Endothelial cell of umbilical vein (primary cell): Measurements from ENCODE around the gene NUP214. TPM values are rescaled to one million over a fixed set of nuclear protein-coding genes. Genes with fewer than 3 reads are reported as not detected.

Experiments
- BruUV-seq: library from RNA; stranded (reverse); fragments of 400-500 nt; replicated peaks from 2 replicates; lab custom pipeline; 2021; lab: Mats Ljungman, UMichigan
- CTCF ChIA-PET: fragments of 300-600, 350-600 bp; sonication (Branson Sonifier 250); formaldehyde crosslinking; loops from one replicate; lab custom pipeline; 2021; ENCODE audit warnings: antibody characterized with exemption, inconsistent platforms; lab: Charles Lee
- POLR2A ChIA-PET: fragments of 300-600, 350-600 bp; sonication (Branson Sonifier 250); formaldehyde crosslinking; loops from one replicate; lab custom pipeline; 2021; ENCODE audit warnings: antibody characterized with exemption, inconsistent platforms; lab: Charles Lee
- DNase-seq: peaks from one replicate; pipeline ENCODE4 v3.0.0-alpha.2; 2011; ENCODE audit warnings: low read depth, low spot score
- FAIRE-seq: peaks from 2 replicates; lab custom pipeline; 2011; peaks lifted over from hg19 to GRCh38; lab: Jason Lieb, UNC
- H2AFZ ChIP-seq: 2 replicates; pipeline ENCODE4 v1.6.0; 2012; ENCODE audit warnings: low read depth, low read length, control low read depth, inconsistent platforms
- H3K27ac ChIP-seq: 2 replicates; pipeline ENCODE4 v1.5.1; 2011; ENCODE audit warnings: low read depth, mild to moderate bottlenecking, control low read depth, low read length, moderate library complexity; ENCODE audit not compliant: insufficient read depth
- H3K27me3 ChIP-seq, 2 experiments: 2 replicates each; pipeline versions ENCODE4 v1.6.0 to v1.6.1; 2011; ENCODE audit warnings: low read length in 2 of 2, mixed read lengths in 1 of 2; ENCODE audit not compliant: control insufficient read depth in 2 of 2, insufficient read depth in 2 of 2
- H3K36me3 ChIP-seq, 2 experiments: 2 replicates in 1 of 2; 3 replicates in 1 of 2; pipeline ENCODE4 v1.5.1; 2011; ENCODE audit warnings: low read length in 2 of 2, mild to moderate bottlenecking in 1 of 2, moderate library complexity in 1 of 2; ENCODE audit not compliant: control insufficient read depth in 2 of 2, insufficient read depth in 2 of 2; ENCODE audit errors: extremely low read depth in 1 of 2
- H3K4me1 ChIP-seq: 3 replicates; pipeline ENCODE4 v1.5.1; 2011; ENCODE audit warnings: mild to moderate bottlenecking, low read length; ENCODE audit not compliant: control insufficient read depth, insufficient read depth; ENCODE audit errors: extremely low read depth
- H3K4me2 ChIP-seq: 2 replicates; pipeline ENCODE4 v1.6.1; 2011; ENCODE audit warnings: low read length, control low read depth, mixed read lengths; ENCODE audit not compliant: insufficient read depth
- H3K4me3 ChIP-seq, 3 experiments: fragments of 200-600 bp in 1 of 3; sonication (generic), shearing (Covaris generic) in 1 of 3; replicated peaks in 1 of 3; 2 replicates each; pipeline ENCODE4 v1.5.1; 2011 to 2016; ENCODE audit warnings: control low read depth in 3 of 3, low read length in 3 of 3, mild to moderate bottlenecking in 2 of 3, inconsistent platforms in 1 of 3, low read depth in 1 of 3, moderate library complexity in 1 of 3; ENCODE audit not compliant: insufficient read depth in 1 of 3
- H3K79me2 ChIP-seq: 2 replicates; pipeline ENCODE4 v1.6.0; 2012; ENCODE audit warnings: low read length, inconsistent platforms; ENCODE audit not compliant: control insufficient read depth, insufficient read depth
- H3K9ac ChIP-seq: replicated peaks from 2 replicates; pipeline ENCODE3; 2011; ENCODE audit warnings: low read length, control low read depth; ENCODE audit not compliant: insufficient read depth; ENCODE audit errors: extremely low read depth
- H3K9me1 ChIP-seq: replicated peaks from 3 replicates; pipeline ENCODE4 v1.6.0; 2011; ENCODE audit warnings: mild to moderate bottlenecking, low read length; ENCODE audit not compliant: control insufficient read depth, insufficient read depth; ENCODE audit errors: extremely low read depth
- H3K9me3 ChIP-seq: replicated peaks from 2 replicates; pipeline ENCODE4 v1.5.1; 2012; ENCODE audit warnings: low read length, inconsistent platforms; ENCODE audit not compliant: control insufficient read depth, insufficient read depth
- H4K20me1 ChIP-seq: replicated peaks from 2 replicates; pipeline ENCODE3; 2011; ENCODE audit warnings: mild to moderate bottlenecking, low read length; ENCODE audit not compliant: control insufficient read depth, insufficient read depth; ENCODE audit errors: extremely low read depth
- EZH2 ChIP-seq: IDR thresholded peaks from 2 replicates; pipeline ENCODE4 v1.6.1; 2012; ENCODE audit warnings: borderline replicate concordance, low read depth, mild to moderate bottlenecking, moderate library complexity, low read length, inconsistent platforms; ENCODE audit not compliant: severe bottlenecking
- FOS ChIP-seq: IDR thresholded peaks from 2 replicates; pipeline ENCODE4 v1.6.1; 2011; ENCODE audit warnings: mild to moderate bottlenecking, low read length, moderate library complexity, borderline replicate concordance; ENCODE audit not compliant: insufficient read depth
- GATA2 ChIP-seq: IDR thresholded peaks from 2 replicates; pipeline ENCODE4 v1.7.0; 2011; ENCODE audit warnings: low read depth, mild to moderate bottlenecking, moderate library complexity, mixed read lengths, low read length; ENCODE audit not compliant: insufficient read length, insufficient read depth
- JUN ChIP-seq: IDR thresholded peaks from 2 replicates; pipeline ENCODE4 v1.6.1; 2011; ENCODE audit warnings: borderline replicate concordance, low read depth; ENCODE audit not compliant: insufficient read length, insufficient read depth
- MYC ChIP-seq: IDR thresholded peaks from one replicate; pipeline ENCODE4 v1.6.1; 2011; ENCODE audit warnings: mild to moderate bottlenecking, low read depth, low read length
- POLR2A ChIP-seq: IDR thresholded peaks from 2 replicates; pipeline ENCODE4 v1.6.1; 2012; ENCODE audit warnings: low read depth, mild to moderate bottlenecking, control low read depth, low read length
- POLR2AphosphoS5 ChIP-seq: IDR thresholded peaks from 2 replicates; pipeline ENCODE4 v1.6.1; 2012; ENCODE audit warnings: low read depth, mild to moderate bottlenecking, control low read depth, low read length, moderate library complexity; ENCODE audit not compliant: insufficient read depth
- dilution Hi-C: fragments of 300-500 bp; cut with MboI; formaldehyde crosslinking; loops from one replicate; pipeline ENCODE4 v1.15.0; 2019; ENCODE audit warnings: low sequenced_read_pairs; ENCODE audit not compliant: extremely low pct_ligation_motif_present
- intact Hi-C: fragments of 100-400 bp; cut with micrococcal nuclease; formaldehyde crosslinking; loops from one replicate; pipeline ENCODE4 v1.10.0; 2022
- polyA plus RNA-seq, 4 experiments: library from polyadenylated mRNA; depleted of rRNA in 3 of 4; stranded (reverse) in 3 of 4; unstranded in 1 of 4; fragments of >200 nt; gene quantifications; 2 replicates each; pipeline versions ENCODE4 v1.2.1 to v1.2.3, GENCODE V29; 2011 to 2012; ENCODE audit warnings: missing spikeins in 1 of 4
- total RNA-seq: library from RNA; stranded (reverse); gene quantifications from 2 replicates; pipeline ENCODE4 v1.2.3, GENCODE V29; 2021
- TF ChIP-seq, protein P1 (sequence below), 2 donors: IDR thresholded peaks; 1 replicate in 1 of 2; 2 replicates in 1 of 2; pipeline ENCODE4 v1.5.1; 2011; ENCODE audit warnings: low read length in 2 of 2, mild to moderate bottlenecking in 2 of 2, moderate library complexity in 2 of 2, control low read depth in 1 of 2, inconsistent platforms in 1 of 2, low read depth in 1 of 2; ENCODE audit not compliant: insufficient read depth in 1 of 2; ENCODE audit errors: extremely low read depth in 1 of 2
- TF ChIP-seq, protein P2 (sequence below): IDR thresholded peaks from 2 replicates; pipeline ENCODE4 v1.6.1; 2011; ENCODE audit not compliant: insufficient read depth, insufficient read length

The NUP214 gene
- total and polyA plus RNA-seq, 2 donors (not counting 3 experiments of a cell fraction or from before 2014, with no cell fraction given), result 28.7 to 65.9 TPM

DNA sequence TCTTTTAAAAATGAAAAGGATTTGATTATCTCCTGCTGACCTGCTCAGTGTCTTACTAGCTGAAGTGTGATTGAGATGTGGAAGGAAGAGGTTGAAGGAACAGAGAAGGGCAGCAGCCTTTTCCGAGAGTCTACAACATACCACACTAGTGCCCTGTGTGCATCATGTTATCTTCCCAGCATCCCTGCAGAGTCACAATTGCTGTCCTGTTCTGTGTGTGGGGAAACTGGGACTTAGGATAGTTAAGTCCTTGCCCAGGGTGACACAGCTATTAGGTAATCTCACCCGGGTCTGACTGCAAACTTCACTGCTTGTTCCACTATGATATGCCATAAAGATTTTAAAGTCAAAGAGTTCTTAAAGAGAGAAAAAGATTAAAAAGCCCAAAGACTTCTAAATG, 95.1 kb downstream of the NUP214 start:
- Histone ChIP-seq H4K20me1 (no peaks in the 10 kb centered on the region), H3K79me2 (no peaks in the 10 kb centered on the region), H2AFZ (no peak overlapping the region), H3K9me3 (no peaks in the 10 kb centered on the region), H3K27me3 (no peaks in the 10 kb centered on the region), H3K4me2 (no peak overlapping the region), H3K4me1 (peaks cover 17% of the 10 kb centered on the region), H3K9me1 (no peaks in the 10 kb centered on the region), H3K27ac (no peak overlapping the region), H3K36me3 (peaks cover 0 to 2% of the 10 kb centered on the region in 2 experiments), H3K4me3 (no peak overlapping the region), H3K9ac (no peak overlapping the region)
- dilution Hi-C loops, result no loop called here
- DNase-seq (no peak), FAIRE-seq (no peak)
- intact Hi-C loops, result no loop called here
- CTCF ChIA-PET, result no interaction called here
- TF ChIP-seq EZH2 (no peak), POLR2AphosphoS5 (no peak), JUN (no peak)
- POLR2A ChIA-PET, result interaction anchor here (0.6 kb wide), 2 partner anchors 210 to 312 kb away, joined by 3 to 5 read pairs; no protein-coding TSS in a partner anchor
- no TSS peak for BruUV-seq

DNA sequence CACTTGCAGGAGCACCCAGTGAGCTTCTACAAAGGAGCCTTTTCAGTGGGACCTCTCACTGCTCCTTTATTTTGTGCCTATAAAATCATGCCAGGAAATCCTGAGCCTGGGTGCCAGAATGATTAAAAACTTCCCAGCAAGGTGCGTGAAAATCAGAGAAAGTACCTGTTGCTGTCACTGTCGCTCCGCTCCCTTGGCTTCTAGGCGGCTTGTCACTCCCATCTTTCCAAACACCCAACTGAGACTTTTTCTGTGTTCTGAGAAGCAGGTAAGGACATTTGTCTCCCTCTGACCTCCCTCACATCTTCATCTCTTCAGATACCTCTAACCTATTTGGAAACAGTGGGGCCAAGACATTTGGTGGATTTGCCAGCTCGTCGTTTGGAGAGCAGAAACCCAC, 97.1 kb downstream of the NUP214 start:
- H3K9me3 ChIP-seq, result no peaks in the 10 kb centered on the region
- H2AFZ ChIP-seq, result no peak overlapping the region
- no peak overlapping the region for H3K27ac ChIP-seq
- ChIA-PET CTCF (no interaction called here), POLR2A (no interaction called here)
- H3K79me2 ChIP-seq, result no peaks in the 10 kb centered on the region
- H3K4me1 ChIP-seq, result peaks cover 25% of the 10 kb centered on the region
- FAIRE-seq (no peak), DNase-seq (no peak)
- H3K36me3 ChIP-seq, result peaks cover 0 to 2% of the 10 kb centered on the region in 2 experiments
- no peaks in the 10 kb centered on the region for H3K27me3 ChIP-seq
- no peaks in the 10 kb centered on the region for H3K9me1 ChIP-seq
- TF ChIP-seq JUN (no peak), EZH2 (no peak), MYC (no peak), POLR2AphosphoS5 (no peak), FOS (no peak), POLR2A (no peak), GATA2 (no peak)
- TF ChIP-seq, protein P1, sequence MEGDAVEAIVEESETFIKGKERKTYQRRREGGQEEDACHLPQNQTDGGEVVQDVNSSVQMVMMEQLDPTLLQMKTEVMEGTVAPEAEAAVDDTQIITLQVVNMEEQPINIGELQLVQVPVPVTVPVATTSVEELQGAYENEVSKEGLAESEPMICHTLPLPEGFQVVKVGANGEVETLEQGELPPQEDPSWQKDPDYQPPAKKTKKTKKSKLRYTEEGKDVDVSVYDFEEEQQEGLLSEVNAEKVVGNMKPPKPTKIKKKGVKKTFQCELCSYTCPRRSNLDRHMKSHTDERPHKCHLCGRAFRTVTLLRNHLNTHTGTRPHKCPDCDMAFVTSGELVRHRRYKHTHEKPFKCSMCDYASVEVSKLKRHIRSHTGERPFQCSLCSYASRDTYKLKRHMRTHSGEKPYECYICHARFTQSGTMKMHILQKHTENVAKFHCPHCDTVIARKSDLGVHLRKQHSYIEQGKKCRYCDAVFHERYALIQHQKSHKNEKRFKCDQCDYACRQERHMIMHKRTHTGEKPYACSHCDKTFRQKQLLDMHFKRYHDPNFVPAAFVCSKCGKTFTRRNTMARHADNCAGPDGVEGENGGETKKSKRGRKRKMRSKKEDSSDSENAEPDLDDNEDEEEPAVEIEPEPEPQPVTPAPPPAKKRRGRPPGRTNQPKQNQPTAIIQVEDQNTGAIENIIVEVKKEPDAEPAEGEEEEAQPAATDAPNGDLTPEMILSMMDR (IDR thresholded peaks at IDR 0.05; ENCODE audit: extremely low read depth in 1 of 2, insufficient read depth in 1 of 2, low read depth in 1 of 2, low read length in 2 of 2), result no peak
- TF ChIP-seq, protein P2, sequence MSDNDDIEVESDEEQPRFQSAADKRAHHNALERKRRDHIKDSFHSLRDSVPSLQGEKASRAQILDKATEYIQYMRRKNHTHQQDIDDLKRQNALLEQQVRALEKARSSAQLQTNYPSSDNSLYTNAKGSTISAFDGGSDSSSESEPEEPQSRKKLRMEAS, result no peak
- H3K4me2 ChIP-seq, result no peak overlapping the region
- no TSS peak for BruUV-seq
- intact Hi-C loops (no loop called here), dilution Hi-C loops (no loop called here)
- H4K20me1 ChIP-seq, result no peaks in the 10 kb centered on the region
- H3K4me3 ChIP-seq, result no peak overlapping the region
- no peak overlapping the region for H3K9ac ChIP-seq
